Kidney (tissue), 14 donors: ENCODE results near the gene B4GALNT1. TPM values are rescaled to one million over a fixed set of nuclear protein-coding genes. Genes with fewer than 3 reads are reported as not detected.

ENCODE experiments used
- DNase-seq, 5 donors: peaks; one replicate each; pipeline ENCODE4 v3.0.0-alpha.2; 2013 to 2020
- FAIRE-seq: peaks from 2 replicates; lab custom pipeline; 2012; peaks lifted over from hg19 to GRCh38; lab: Jason Lieb, UNC
- H3K27ac ChIP-seq, 2 donors: one replicate each; pipeline ENCODE4 v1.7.0; 2013; ENCODE audit warnings: low read depth in 2 of 2, low read length in 2 of 2, inconsistent platforms in 1 of 2
- H3K27me3 ChIP-seq: one replicate; pipeline ENCODE4 v1.7.1; 2013; ENCODE audit warnings: low read length, inconsistent platforms; ENCODE audit not compliant: control insufficient read depth, insufficient read depth
- H3K36me3 ChIP-seq, 3 donors: one replicate each; pipeline versions ENCODE4 v1.7.0 to v1.7.1; 2013; ENCODE audit warnings: low read length in 3 of 3, control low read depth in 1 of 3, inconsistent platforms in 1 of 3; ENCODE audit not compliant: insufficient read depth in 3 of 3, control insufficient read depth in 2 of 3
- H3K4me1 ChIP-seq, 3 donors: one replicate each; pipeline versions ENCODE4 v1.7.0 to v1.7.1; 2013; ENCODE audit warnings: low read length in 3 of 3, inconsistent platforms in 1 of 3, low read depth in 1 of 3; ENCODE audit not compliant: control insufficient read depth in 2 of 3, insufficient read depth in 2 of 3
- H3K4me3 ChIP-seq, 3 donors: one replicate each; pipeline versions ENCODE4 v1.7.0 to v1.8.1; 2013; ENCODE audit warnings: low read length in 3 of 3, control low read depth in 1 of 3, inconsistent platforms in 1 of 3
- H3K9ac ChIP-seq, 3 donors: one replicate each; pipeline versions ENCODE4 v1.7.0 to v1.7.1; 2013; ENCODE audit warnings: low read length in 3 of 3, control low read depth in 1 of 3, inconsistent platforms in 1 of 3
- H3K9me3 ChIP-seq, 3 donors: one replicate each; pipeline versions ENCODE4 v1.7.0 to v1.7.1; 2013; ENCODE audit warnings: low read length in 3 of 3, control low read depth in 1 of 3, inconsistent platforms in 1 of 3; ENCODE audit not compliant: control insufficient read depth in 2 of 3, insufficient read depth in 1 of 3
- intact Hi-C: fragments of 100-400 bp; cut with DNase I; formaldehyde crosslinking; loops from one replicate; pipeline ENCODE4 v1.11.1; 2022
- polyA plus RNA-seq: library from polyadenylated mRNA; stranded (reverse); fragments of 350-450 nt; fragmentation: Illumina TruSeq; extraction: RNeasy Lipid Tissue Mini Kit (QIAGEN cat#74804); gene quantifications from one replicate; pipeline ENCODE4 v1.2.3, GENCODE V29; 2014; ENCODE audit warnings: low read depth, low replicate concordance; ENCODE audit not compliant: insufficient read depth
- total RNA-seq: library from RNA; stranded (reverse); fragmentation: NEBNext Ultra II Directional; extraction: Animal tissue kit (Norgen Biotek cat#: 25700); gene quantifications from one replicate; pipeline ENCODE4 v1.2.1, GENCODE V29; 2021
- TF ChIP-seq, protein P1 (sequence below): IDR thresholded peaks from 3 replicates; pipeline ENCODE4 v1.5.1; 2012; ENCODE audit warnings: mild to moderate bottlenecking, moderate library complexity, borderline replicate concordance; ENCODE audit not compliant: insufficient read depth; ENCODE audit errors: extremely low read depth
- donor health status: control.
- donor health status: control.
- donor health status: control.
- donor health status: control.
- donor health status: control.
- donor health status: DM: yes; HTN: yes; CAD: no.
- donor health status: Normal renal cell carcinoma (clear cell type).

The B4GALNT1 gene
- total and polyA plus RNA-seq, 2 donors from 2014 or later: 1.6 to 2.0 TPM

GRCh38 chr12:57613427-57614109 is 19.4 kb downstream of the B4GALNT1 start:
- FAIRE-seq: no peak
- H3K4me3 ChIP-seq: no peak overlapping the region
- H3K4me1 ChIP-seq: peaks cover 0 to 2% (median 0%) of the 10 kb centered on the region in 3 donors
- TF ChIP-seq, protein P1, sequence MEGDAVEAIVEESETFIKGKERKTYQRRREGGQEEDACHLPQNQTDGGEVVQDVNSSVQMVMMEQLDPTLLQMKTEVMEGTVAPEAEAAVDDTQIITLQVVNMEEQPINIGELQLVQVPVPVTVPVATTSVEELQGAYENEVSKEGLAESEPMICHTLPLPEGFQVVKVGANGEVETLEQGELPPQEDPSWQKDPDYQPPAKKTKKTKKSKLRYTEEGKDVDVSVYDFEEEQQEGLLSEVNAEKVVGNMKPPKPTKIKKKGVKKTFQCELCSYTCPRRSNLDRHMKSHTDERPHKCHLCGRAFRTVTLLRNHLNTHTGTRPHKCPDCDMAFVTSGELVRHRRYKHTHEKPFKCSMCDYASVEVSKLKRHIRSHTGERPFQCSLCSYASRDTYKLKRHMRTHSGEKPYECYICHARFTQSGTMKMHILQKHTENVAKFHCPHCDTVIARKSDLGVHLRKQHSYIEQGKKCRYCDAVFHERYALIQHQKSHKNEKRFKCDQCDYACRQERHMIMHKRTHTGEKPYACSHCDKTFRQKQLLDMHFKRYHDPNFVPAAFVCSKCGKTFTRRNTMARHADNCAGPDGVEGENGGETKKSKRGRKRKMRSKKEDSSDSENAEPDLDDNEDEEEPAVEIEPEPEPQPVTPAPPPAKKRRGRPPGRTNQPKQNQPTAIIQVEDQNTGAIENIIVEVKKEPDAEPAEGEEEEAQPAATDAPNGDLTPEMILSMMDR: no peak
- DNase-seq: no peak
- no peaks in the 10 kb centered on the region for H3K27me3 ChIP-seq
- H3K9me3 ChIP-seq: no peaks in the 10 kb centered on the region
- no peaks in the 10 kb centered on the region for H3K36me3 ChIP-seq
- intact Hi-C loops: no loop called here
- H3K27ac ChIP-seq: no peak overlapping the region
- H3K9ac ChIP-seq: no peak overlapping the region

- Histone ChIP-seq H3K4me1 (peaks cover 0 to 2% (median 0%) of the 10 kb centered on the region in 3 donors), H3K9me3 (no peaks in the 10 kb centered on the region), H3K36me3 (no peaks in the 10 kb centered on the region), H3K27me3 (no peaks in the 10 kb centered on the region), H3K9ac (no peak overlapping the region), H3K27ac (no peak overlapping the region), H3K4me3 (no peak overlapping the region)
- DNase-seq: peak in 1 of 5 donors; percentile 46
- FAIRE-seq: no peak
- intact Hi-C loops: no loop called here
- TF ChIP-seq, protein P1: no peak
Measured at GRCh38 chr12:57612711-57613426, 20.1 kb downstream of the B4GALNT1 start.

DNA sequence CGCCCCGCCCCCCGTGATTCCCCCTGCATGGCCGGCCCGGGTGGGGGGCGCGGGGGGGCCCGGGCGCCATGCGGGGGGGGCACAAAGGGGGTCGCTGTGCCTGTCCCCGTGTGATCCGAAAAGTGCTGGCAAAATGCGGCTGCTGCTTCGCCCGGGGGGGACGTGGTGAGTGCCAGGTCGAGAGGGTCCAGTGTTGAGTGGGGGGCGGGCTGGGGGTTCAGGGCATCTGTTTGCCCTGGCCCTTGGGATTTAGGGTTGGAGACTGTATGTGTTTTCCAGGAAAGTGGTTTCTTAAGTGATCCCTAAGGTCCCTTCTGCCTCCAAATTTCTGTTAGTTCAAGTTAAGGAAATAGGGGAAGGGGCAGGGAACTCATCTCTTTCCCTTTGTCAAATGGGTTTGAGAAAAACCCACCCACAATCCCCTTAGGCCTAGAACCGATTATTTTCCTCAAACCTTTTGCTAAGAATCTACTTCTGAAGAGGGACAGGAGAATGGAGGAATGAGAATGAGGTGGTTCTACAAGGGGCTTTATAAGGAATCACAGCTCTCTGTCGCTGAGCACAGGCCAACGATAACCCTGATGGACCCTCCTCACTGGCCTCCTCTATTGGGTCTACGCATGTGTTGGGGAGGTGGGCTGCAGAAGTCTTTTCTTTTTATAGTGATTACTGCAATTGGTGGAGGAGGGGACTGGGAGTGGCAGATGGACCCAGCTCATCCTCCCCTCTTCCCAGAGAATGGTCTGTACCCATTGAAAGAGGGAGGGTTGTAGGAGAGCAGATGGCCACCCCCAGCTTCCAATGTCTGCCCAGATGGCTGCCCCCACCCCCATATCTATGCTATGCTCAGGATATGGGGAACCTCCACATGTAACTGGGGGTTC is 20.9 kb downstream of the B4GALNT1 start:
- DNase-seq (peak in 1 of 5 donors; percentile 56), FAIRE-seq (no peak)
- Histone ChIP-seq H3K9me3 (no peaks in the 10 kb centered on the region), H3K9ac (no peak overlapping the region), H3K4me3 (peak overlapping the region in 2 of 3 donors; percentile 4 to 54), H3K27ac (no peak overlapping the region), H3K27me3 (no peaks in the 10 kb centered on the region), H3K4me1 (peaks cover 0 to 2% (median 0%) of the 10 kb centered on the region in 3 donors), H3K36me3 (no peaks in the 10 kb centered on the region)
- intact Hi-C loops: no loop called here
- TF ChIP-seq, protein P1: no peak
